Measurements from ENCODE around the gene CEACAM3.
A peak's percentile ranks its signal among the peaks of the same experiment; 100 is the strongest.

CEACAM3 gene

DNA sequence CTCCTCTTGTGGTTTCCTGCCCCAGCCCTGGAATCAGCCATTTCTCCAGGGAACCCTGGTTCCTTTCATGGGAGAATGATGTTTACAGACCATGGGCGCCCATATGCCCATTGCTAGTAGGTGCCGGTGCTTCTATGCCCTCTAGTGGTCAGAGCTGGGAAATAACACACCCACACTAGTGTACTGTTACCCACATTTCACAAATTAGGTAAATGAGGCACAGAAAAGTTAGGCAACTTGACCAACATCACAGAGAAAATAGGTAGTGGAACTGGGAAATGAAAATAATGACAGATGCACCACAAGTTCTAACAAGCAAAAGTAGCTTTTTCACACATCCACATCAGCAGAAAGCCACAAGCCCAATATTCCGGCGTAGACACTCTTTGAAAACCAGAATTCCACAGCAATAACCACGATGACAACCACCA is 1.3 kb upstream of the CEACAM3 start:
- TF ChIP-seq, protein P1, sequence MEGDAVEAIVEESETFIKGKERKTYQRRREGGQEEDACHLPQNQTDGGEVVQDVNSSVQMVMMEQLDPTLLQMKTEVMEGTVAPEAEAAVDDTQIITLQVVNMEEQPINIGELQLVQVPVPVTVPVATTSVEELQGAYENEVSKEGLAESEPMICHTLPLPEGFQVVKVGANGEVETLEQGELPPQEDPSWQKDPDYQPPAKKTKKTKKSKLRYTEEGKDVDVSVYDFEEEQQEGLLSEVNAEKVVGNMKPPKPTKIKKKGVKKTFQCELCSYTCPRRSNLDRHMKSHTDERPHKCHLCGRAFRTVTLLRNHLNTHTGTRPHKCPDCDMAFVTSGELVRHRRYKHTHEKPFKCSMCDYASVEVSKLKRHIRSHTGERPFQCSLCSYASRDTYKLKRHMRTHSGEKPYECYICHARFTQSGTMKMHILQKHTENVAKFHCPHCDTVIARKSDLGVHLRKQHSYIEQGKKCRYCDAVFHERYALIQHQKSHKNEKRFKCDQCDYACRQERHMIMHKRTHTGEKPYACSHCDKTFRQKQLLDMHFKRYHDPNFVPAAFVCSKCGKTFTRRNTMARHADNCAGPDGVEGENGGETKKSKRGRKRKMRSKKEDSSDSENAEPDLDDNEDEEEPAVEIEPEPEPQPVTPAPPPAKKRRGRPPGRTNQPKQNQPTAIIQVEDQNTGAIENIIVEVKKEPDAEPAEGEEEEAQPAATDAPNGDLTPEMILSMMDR (IDR thresholded peaks at IDR 0.05) = peak; percentile 77
- Histone ChIP-seq H3K27ac (no peak overlapping the region), H3K4me3 (no peak overlapping the region)
- no peak for DNase-seq (ENCODE audit: low spot score)

DNA sequence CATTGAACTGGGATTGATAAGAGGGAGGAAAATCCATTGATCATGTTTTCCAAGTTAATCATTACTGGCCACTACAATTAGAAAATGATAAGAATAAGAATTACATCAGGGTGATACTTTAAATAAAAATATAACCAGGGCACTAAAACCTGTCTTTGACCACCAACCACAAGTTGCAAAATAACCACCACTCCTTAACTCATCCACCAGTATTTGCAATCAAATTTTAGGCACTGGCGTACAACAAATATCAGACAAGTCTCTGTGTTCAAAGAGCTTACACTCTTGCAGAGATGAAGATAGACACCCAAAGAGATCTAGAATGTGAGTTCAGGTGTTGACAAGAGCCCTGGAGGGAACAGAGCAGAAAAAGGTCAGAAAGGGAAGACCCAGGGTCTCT is 514 bp downstream of the CEACAM3 start:
- TF ChIP-seq, protein P1 (IDR thresholded peaks at IDR 0.05) = no peak
- Histone ChIP-seq H3K4me3 (no peak overlapping the region), H3K27ac (no peak overlapping the region)
- no peak for DNase-seq (ENCODE audit: low spot score)

DNA sequence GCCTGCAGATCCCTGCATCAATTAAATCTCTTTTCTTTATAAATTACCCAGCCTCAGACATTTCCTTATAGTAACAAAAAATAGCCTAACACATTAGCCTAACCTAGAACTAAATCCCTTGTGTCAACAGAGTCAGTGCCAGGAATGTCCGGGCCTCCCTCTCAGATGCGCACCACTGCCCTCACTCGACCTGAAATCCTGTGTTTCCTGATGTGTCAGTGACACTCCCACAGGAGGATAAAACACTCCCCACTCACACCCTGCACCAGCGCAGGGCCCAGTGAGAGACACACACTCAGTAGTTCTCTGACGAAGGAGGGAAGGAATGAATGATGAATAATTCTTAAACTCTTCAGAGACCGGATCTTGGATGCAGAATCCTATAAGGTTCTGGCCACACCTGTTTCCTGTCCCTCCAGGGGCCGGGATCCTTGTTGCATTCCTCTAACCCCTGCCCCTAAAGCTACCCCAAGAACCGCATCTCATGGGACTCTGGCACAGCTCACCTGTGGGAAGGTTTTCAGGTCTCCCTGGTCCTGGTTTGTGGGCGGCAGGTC is 3.1 kb downstream of the CEACAM3 start:
- TF ChIP-seq, protein P1 (IDR thresholded peaks at IDR 0.05) = no peak
- DNase-seq (ENCODE audit: low spot score) = no peak

DNA sequence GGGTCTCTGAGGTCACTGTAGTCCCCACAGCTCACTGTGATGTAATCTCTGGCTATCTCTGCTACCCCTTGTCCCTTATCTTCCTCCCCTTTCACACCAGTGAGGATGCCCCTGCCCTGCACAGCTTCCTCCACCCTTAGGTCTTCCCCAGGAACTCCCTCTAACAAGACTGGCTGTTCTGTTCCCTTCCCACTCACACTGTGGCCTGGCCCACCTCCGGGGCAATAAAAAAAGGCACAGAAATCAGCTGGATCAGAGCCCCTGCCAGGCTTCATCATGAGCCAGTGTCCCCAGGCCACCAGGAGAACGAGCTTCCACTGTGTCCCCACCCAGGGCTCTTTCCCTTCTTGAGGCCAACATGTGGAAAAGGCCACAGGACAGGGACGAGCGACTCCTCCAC is 4.6 kb downstream of the CEACAM3 start:
- no peak overlapping the region for H3K4me3 ChIP-seq
- DNase-seq (ENCODE audit: low spot score) = no peak
- no peak overlapping the region for H3K27ac ChIP-seq
- TF ChIP-seq, protein P1 (IDR thresholded peaks at IDR 0.05) = no peak

More for the DNA sequence above, 3.1 kb downstream of the CEACAM3 start:
- no peak overlapping the region for H3K4me3 ChIP-seq
- H3K27ac ChIP-seq = no peak overlapping the region

DNA sequence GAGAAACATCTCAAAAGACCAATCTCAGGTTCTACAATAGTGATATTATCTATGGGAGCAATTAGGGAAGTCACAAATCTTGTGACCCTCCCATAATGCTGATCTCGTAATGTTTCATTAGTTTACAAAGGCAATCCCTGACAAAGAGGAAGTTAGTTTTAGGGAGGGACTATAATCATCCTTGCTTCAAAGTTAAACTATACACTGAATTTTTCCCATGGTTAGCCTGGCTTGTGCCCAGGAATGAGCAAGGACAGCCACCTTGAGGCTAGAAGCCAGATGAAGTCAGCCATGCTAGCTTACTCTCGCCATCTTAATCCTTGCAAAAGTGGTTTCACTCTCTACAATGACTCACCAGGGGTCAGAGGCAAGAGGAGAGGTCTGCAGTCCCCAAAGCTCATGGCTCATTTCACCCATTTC is 5.4 kb downstream of the CEACAM3 start:
- Histone ChIP-seq H3K4me3 (no peak overlapping the region), H3K27ac (peak overlapping the region in 1 of 2 donors; percentile 17)
- TF ChIP-seq, protein P1 (IDR thresholded peaks at IDR 0.05) = no peak
- no peak for DNase-seq (ENCODE audit: low spot score)

DNA sequence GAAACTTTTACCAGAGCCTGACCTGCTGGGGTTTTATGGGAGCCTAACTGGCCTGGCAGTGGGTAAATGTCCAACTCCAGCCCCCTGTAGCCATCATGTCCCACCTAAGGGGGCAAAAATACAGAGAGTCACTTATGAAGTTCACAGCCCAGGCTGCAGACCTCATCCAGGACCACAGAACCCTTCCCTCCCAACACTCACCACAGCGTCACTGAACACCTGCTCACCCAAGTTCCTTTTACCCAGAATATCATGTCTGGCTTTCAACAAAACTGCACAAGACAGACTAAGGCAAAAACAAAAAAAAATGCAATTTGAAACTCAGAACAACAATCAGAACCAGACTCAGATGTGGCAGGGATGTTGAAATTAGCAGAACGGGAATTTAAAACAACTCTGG is 6.4 kb downstream of the CEACAM3 start:
- no peak for DNase-seq (ENCODE audit: low spot score)
- TF ChIP-seq, protein P1 (IDR thresholded peaks at IDR 0.05) = no peak
- Histone ChIP-seq H3K27ac (no peak overlapping the region), H3K4me3 (no peak overlapping the region)

DNA sequence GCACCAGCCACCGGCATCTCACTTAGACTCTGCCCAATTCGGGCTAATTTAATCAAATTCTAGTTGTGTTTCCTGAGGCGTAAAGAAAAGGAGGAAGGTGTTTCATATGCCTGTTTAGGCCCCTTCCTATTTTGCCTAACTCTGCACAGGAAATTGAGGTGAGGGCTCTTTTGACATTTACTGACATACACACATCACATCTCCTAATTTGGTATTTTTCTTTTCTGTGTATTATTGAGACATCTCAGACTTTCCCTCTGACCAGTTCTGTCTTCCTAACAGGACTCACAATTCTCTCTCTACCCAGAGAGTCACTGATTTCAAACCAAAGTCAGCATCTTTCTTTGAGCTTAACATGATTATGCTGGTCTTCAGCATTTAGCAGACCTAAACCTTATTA is 7.9 kb downstream of the CEACAM3 start:
- Histone ChIP-seq H3K4me3 (no peak overlapping the region), H3K27ac (no peak overlapping the region)
- no peak for DNase-seq (ENCODE audit: low spot score)
- TF ChIP-seq, protein P1 (IDR thresholded peaks at IDR 0.05) = no peak
